WTC11 (cell line): Measurements from ENCODE around the gene LIMCH1. TPM values are rescaled to one million over a fixed set of nuclear protein-coding genes. Genes with fewer than 3 reads are reported as not detected.

ENCODE experiments used
- ATF1 ChIP-seq: sonication (generic); formaldehyde crosslinking; IDR thresholded peaks from 2 replicates; pipeline ENCODE4 v1.8.1; 2023; ENCODE audit warnings: mild to moderate bottlenecking, moderate library complexity, missing genetic modification reagents
- ATF3 ChIP-seq: sonication (generic); formaldehyde crosslinking; conservative IDR thresholded peaks from 2 replicates; pipeline ENCODE4 v1.8.1; 2022; ENCODE audit warnings: mild to moderate bottlenecking, missing genetic modification reagents
- CDX4 ChIP-seq: fragments of 250-450 bp; sonication (Bioruptor Pico); IDR thresholded peaks from 2 replicates; pipeline ENCODE4 v1.9.0; 2021; ENCODE audit warnings: moderate library complexity, mild to moderate bottlenecking, inconsistent platforms, borderline replicate concordance
- CREB1 ChIP-seq: sonication (generic); formaldehyde crosslinking; IDR thresholded peaks from 2 replicates; pipeline ENCODE4 v1.8.0; 2023; ENCODE audit warnings: mild to moderate bottlenecking, missing genetic modification reagents
- E2F4 ChIP-seq: sonication (generic); formaldehyde crosslinking; IDR thresholded peaks from 2 replicates; pipeline ENCODE4 v1.8.1; 2022; ENCODE audit warnings: low read depth, mild to moderate bottlenecking, moderate library complexity, missing genetic modification reagents, borderline replicate concordance
- FOXK1 ChIP-seq: sonication (generic); formaldehyde crosslinking; IDR thresholded peaks from 2 replicates; pipeline ENCODE4 v1.8.0; 2022; ENCODE audit warnings: mild to moderate bottlenecking, moderate library complexity, missing genetic modification reagents
- FOXP1 ChIP-seq: sonication (generic); formaldehyde crosslinking; IDR thresholded peaks from 2 replicates; pipeline ENCODE4 v1.8.0; 2022; ENCODE audit warnings: missing genetic modification reagents, mild to moderate bottlenecking, moderate library complexity, borderline replicate concordance
- GTF2I ChIP-seq: fragments of 250-450 bp; sonication (Bioruptor Pico); conservative IDR thresholded peaks from 2 replicates; pipeline ENCODE4 v1.4.0; 2021; ENCODE audit warnings: mild to moderate bottlenecking
- JUN ChIP-seq: sonication (generic); formaldehyde crosslinking; IDR thresholded peaks from 2 replicates; pipeline ENCODE4 v1.8.0; 2023; ENCODE audit warnings: mild to moderate bottlenecking, missing genetic modification reagents
- KAT7 ChIP-seq: sonication (generic); formaldehyde crosslinking; IDR thresholded peaks from 2 replicates; pipeline ENCODE4 v1.8.1; 2023; ENCODE audit warnings: missing genetic modification reagents, mild to moderate bottlenecking, borderline replicate concordance
- MXD4 ChIP-seq: fragments of 250-450 bp; sonication (Bioruptor Pico); IDR thresholded peaks from 2 replicates; pipeline ENCODE4 v1.8.0; 2021; ENCODE audit warnings: mild to moderate bottlenecking, moderate library complexity, borderline replicate concordance
- NFATC4 ChIP-seq: fragments of 250-450 bp; sonication (Bioruptor Pico); IDR thresholded peaks from 2 replicates; pipeline ENCODE4 v1.9.0; 2021; ENCODE audit warnings: mild to moderate bottlenecking
- NFE2L1 ChIP-seq: sonication (generic); formaldehyde crosslinking; IDR thresholded peaks from 2 replicates; pipeline ENCODE4 v1.8.1; 2023; ENCODE audit warnings: missing genetic modification reagents
- NR1H2 ChIP-seq: sonication (generic); formaldehyde crosslinking; IDR thresholded peaks from 2 replicates; pipeline ENCODE4 v1.9.0; 2021; ENCODE audit warnings: mild to moderate bottlenecking, moderate library complexity, missing genetic modification reagents
- NR2C2 ChIP-seq: sonication (generic); formaldehyde crosslinking; IDR thresholded peaks from 2 replicates; pipeline ENCODE4 v1.8.0; 2022; ENCODE audit warnings: mild to moderate bottlenecking, missing genetic modification reagents
- RELA ChIP-seq: sonication (generic); formaldehyde crosslinking; IDR thresholded peaks from 2 replicates; pipeline ENCODE4 v1.8.1; 2022; ENCODE audit warnings: missing genetic modification reagents, mild to moderate bottlenecking, borderline replicate concordance
- SMAD4 ChIP-seq: sonication (generic); formaldehyde crosslinking; IDR thresholded peaks from 2 replicates; pipeline ENCODE4 v1.8.0; 2022; ENCODE audit warnings: mild to moderate bottlenecking, missing genetic modification reagents
- SOX15 ChIP-seq: fragments of 250-450 bp; sonication (Bioruptor Pico); IDR thresholded peaks from 2 replicates; pipeline ENCODE4 v1.9.0; 2021; ENCODE audit warnings: mild to moderate bottlenecking
- TCF7 ChIP-seq: sonication (generic); formaldehyde crosslinking; IDR thresholded peaks from 2 replicates; pipeline ENCODE4 v1.8.0; 2022; ENCODE audit warnings: mild to moderate bottlenecking, low read depth, missing genetic modification reagents, moderate library complexity
- TEAD1 ChIP-seq: sonication (generic); formaldehyde crosslinking; IDR thresholded peaks from 2 replicates; pipeline ENCODE4 v1.8.0; 2022; ENCODE audit warnings: mild to moderate bottlenecking, missing genetic modification reagents
- TP53 ChIP-seq: sonication (generic); formaldehyde crosslinking; IDR thresholded peaks from 2 replicates; pipeline ENCODE4 v1.8.1; 2023; ENCODE audit warnings: mild to moderate bottlenecking, missing genetic modification reagents
- ZNF232 ChIP-seq: sonication (generic); formaldehyde crosslinking; IDR thresholded peaks from 2 replicates; pipeline ENCODE4 v1.8.0; 2022; ENCODE audit warnings: mild to moderate bottlenecking, missing genetic modification reagents
- ZNF263 ChIP-seq: sonication (generic); formaldehyde crosslinking; IDR thresholded peaks from 2 replicates; pipeline ENCODE4 v1.8.1; 2022; ENCODE audit warnings: low read depth, mild to moderate bottlenecking, moderate library complexity, missing genetic modification reagents
- ZNF317 ChIP-seq: sonication (generic); formaldehyde crosslinking; IDR thresholded peaks from 2 replicates; pipeline ENCODE4 v1.8.1; 2023; ENCODE audit warnings: low read depth, mild to moderate bottlenecking, moderate library complexity, missing genetic modification reagents, borderline replicate concordance
- total RNA-seq: library from RNA; stranded (reverse); gene quantifications from 3 replicates; pipeline ENCODE4 v1.2.3, GENCODE V29; 2021
- TF ChIP-seq, protein P1 (sequence below): sonication (generic); formaldehyde crosslinking; IDR thresholded peaks from 2 replicates; pipeline ENCODE4 v1.8.1; 2023; ENCODE audit warnings: mild to moderate bottlenecking, moderate library complexity, missing genetic modification reagents
- TF ChIP-seq, protein P2 (sequence below): sonication (generic); formaldehyde crosslinking; IDR thresholded peaks from 2 replicates; pipeline ENCODE4 v1.8.1; 2022; ENCODE audit warnings: low read depth, missing genetic modification reagents, borderline replicate concordance
- TF ChIP-seq, protein P3 (sequence below): sonication (generic); formaldehyde crosslinking; IDR thresholded peaks from 2 replicates; pipeline ENCODE4 v1.8.0; 2022; ENCODE audit warnings: missing genetic modification reagents
- TF ChIP-seq, protein P4 (sequence below): fragments of 250-450 bp; sonication (Bioruptor Pico); IDR thresholded peaks from 2 replicates; pipeline ENCODE4 v1.9.0; 2021; ENCODE audit warnings: mild to moderate bottlenecking
- TF ChIP-seq, protein P5 (sequence below): sonication (generic); formaldehyde crosslinking; IDR thresholded peaks from 2 replicates; pipeline ENCODE4 v1.8.0; 2022; ENCODE audit warnings: mild to moderate bottlenecking, missing genetic modification reagents

The LIMCH1 gene
- total RNA-seq, 1 experiment from 2014 or later: 0.92 TPM

GRCh38 chr4:41644288-41644914 lies 106.4 kb downstream of the LIMCH1 start (continued):
- TF ChIP-seq, protein P1, sequence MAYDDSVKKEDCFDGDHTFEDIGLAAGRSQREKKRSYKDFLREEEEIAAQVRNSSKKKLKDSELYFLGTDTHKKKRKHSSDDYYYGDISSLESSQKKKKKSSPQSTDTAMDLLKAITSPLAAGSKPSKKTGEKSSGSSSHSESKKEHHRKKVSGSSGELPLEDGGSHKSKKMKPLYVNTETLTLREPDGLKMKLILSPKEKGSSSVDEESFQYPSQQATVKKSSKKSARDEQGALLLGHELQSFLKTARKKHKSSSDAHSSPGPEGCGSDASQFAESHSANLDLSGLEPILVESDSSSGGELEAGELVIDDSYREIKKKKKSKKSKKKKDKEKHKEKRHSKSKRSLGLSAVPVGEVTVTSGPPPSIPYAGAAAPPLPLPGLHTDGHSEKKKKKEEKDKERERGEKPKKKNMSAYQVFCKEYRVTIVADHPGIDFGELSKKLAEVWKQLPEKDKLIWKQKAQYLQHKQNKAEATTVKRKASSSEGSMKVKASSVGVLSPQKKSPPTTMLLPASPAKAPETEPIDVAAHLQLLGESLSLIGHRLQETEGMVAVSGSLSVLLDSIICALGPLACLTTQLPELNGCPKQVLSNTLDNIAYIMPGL (CRISPR knock-in tag): peak; percentile 91
- TF ChIP-seq, protein P2, sequence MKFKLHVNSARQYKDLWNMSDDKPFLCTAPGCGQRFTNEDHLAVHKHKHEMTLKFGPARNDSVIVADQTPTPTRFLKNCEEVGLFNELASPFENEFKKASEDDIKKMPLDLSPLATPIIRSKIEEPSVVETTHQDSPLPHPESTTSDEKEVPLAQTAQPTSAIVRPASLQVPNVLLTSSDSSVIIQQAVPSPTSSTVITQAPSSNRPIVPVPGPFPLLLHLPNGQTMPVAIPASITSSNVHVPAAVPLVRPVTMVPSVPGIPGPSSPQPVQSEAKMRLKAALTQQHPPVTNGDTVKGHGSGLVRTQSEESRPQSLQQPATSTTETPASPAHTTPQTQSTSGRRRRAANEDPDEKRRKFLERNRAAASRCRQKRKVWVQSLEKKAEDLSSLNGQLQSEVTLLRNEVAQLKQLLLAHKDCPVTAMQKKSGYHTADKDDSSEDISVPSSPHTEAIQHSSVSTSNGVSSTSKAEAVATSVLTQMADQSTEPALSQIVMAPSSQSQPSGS: no peak
- TF ChIP-seq MXD4 (CRISPR knock-in tag) (no peak), NR1H2 (no peak), TP53 (CRISPR knock-in tag) (peak; percentile 85), ATF1 (CRISPR knock-in tag) (no peak), ZNF232 (CRISPR knock-in tag) (peak; percentile 86), SOX15 (CRISPR knock-in tag) (no peak), TCF7 (CRISPR knock-in tag) (0 out of 2 replicates have a peak, but pooled peaks have one; percentile 26), GTF2I (CRISPR knock-in tag) (no peak), NR2C2 (CRISPR knock-in tag) (no peak), ATF3 (no peak; the same call in 1 of the 2 replicates), NFE2L1 (peak; percentile 39; the same call in 1 of the 2 replicates), JUN (CRISPR knock-in tag) (no peak), SMAD4 (CRISPR knock-in tag) (0 out of 2 replicates have a peak, but pooled peaks have one; percentile 32), E2F4 (0 out of 2 replicates have a peak, but pooled peaks have one; percentile 26), TEAD1 (peak; percentile 87), FOXK1 (peak; percentile 92), CDX4 (no peak), KAT7 (CRISPR knock-in tag) (no peak), ZNF317 (CRISPR knock-in tag) (no peak), NFATC4 (no peak), RELA (CRISPR knock-in tag) (no peak), ZNF263 (CRISPR knock-in tag) (no peak; the same call in 1 of the 2 replicates), FOXP1 (CRISPR knock-in tag) (peak; percentile 92), CREB1 (CRISPR knock-in tag) (peak; percentile 82; the same call in 1 of the 2 replicates)
- TF ChIP-seq, protein P3, sequence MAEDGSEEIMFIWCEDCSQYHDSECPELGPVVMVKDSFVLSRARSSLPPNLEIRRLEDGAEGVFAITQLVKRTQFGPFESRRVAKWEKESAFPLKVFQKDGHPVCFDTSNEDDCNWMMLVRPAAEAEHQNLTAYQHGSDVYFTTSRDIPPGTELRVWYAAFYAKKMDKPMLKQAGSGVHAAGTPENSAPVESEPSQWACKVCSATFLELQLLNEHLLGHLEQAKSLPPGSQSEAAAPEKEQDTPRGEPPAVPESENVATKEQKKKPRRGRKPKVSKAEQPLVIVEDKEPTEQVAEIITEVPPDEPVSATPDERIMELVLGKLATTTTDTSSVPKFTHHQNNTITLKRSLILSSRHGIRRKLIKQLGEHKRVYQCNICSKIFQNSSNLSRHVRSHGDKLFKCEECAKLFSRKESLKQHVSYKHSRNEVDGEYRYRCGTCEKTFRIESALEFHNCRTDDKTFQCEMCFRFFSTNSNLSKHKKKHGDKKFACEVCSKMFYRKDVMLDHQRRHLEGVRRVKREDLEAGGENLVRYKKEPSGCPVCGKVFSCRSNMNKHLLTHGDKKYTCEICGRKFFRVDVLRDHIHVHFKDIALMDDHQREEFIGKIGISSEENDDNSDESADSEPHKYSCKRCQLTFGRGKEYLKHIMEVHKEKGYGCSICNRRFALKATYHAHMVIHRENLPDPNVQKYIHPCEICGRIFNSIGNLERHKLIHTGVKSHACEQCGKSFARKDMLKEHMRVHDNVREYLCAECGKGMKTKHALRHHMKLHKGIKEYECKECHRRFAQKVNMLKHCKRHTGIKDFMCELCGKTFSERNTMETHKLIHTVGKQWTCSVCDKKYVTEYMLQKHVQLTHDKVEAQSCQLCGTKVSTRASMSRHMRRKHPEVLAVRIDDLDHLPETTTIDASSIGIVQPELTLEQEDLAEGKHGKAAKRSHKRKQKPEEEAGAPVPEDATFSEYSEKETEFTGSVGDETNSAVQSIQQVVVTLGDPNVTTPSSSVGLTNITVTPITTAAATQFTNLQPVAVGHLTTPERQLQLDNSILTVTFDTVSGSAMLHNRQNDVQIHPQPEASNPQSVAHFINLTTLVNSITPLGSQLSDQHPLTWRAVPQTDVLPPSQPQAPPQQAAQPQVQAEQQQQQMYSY: no peak
- TF ChIP-seq, protein P4, sequence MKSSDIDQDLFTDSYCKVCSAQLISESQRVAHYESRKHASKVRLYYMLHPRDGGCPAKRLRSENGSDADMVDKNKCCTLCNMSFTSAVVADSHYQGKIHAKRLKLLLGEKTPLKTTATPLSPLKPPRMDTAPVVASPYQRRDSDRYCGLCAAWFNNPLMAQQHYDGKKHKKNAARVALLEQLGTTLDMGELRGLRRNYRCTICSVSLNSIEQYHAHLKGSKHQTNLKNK: no peak
- TF ChIP-seq, protein P5, sequence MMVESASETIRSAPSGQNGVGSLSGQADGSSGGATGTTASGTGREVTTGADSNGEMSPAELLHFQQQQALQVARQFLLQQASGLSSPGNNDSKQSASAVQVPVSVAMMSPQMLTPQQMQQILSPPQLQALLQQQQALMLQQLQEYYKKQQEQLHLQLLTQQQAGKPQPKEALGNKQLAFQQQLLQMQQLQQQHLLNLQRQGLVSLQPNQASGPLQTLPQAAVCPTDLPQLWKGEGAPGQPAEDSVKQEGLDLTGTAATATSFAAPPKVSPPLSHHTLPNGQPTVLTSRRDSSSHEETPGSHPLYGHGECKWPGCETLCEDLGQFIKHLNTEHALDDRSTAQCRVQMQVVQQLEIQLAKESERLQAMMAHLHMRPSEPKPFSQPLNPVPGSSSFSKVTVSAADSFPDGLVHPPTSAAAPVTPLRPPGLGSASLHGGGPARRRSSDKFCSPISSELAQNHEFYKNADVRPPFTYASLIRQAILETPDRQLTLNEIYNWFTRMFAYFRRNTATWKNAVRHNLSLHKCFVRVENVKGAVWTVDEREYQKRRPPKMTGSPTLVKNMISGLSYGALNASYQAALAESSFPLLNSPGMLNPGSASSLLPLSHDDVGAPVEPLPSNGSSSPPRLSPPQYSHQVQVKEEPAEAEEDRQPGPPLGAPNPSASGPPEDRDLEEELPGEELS: peak; percentile 92
